IMR-90 (cell line): ENCODE results near the gene FCHO1. TPM values are rescaled to one million over a fixed set of nuclear protein-coding genes. Genes with fewer than 3 reads are reported as not detected.

Experiments
- ATAC-seq: fragments of 200-7000 bp; cut with Tn5 transposase; 2 replicates; pipeline ENCODE4 v1.9.1; 2020; ENCODE audit warnings: low read depth, mild to moderate bottlenecking, moderate library complexity
- BruUV-seq: library from RNA; stranded (reverse); fragments of 400-500 nt; replicated peaks from 2 replicates; lab custom pipeline; 2021; lab: Mats Ljungman, UMichigan
- CTCF ChIA-PET: fragments of 300-600 bp; formaldehyde crosslinking; extraction: SDS; loops from one replicate; lab custom pipeline; 2021; ENCODE audit warnings: antibody characterized with exemption; lab: Yijun Ruan, JAX
- POLR2A ChIA-PET: fragments of 300-600 bp; sonication (Branson Sonifier 250); formaldehyde crosslinking; loops from one replicate; lab custom pipeline; 2022; ENCODE audit warnings: antibody characterized with exemption; ENCODE audit not compliant: unreplicated experiment; lab: Charles Lee
- DNase-seq: peaks from one replicate; pipeline ENCODE4 v3.0.0; 2013
- H2AFZ ChIP-seq: replicated peaks from 2 replicates; pipeline ENCODE3; 2013; ENCODE audit warnings: low read length, mild to moderate bottlenecking; ENCODE audit not compliant: poor library complexity
- H2AK5ac ChIP-seq: 2 replicates; pipeline ENCODE4 v1.6.1; 2013; ENCODE audit warnings: low read depth, low read length, inconsistent platforms
- H2AK9ac ChIP-seq: replicated peaks from 2 replicates; pipeline ENCODE3; 2013; ENCODE audit warnings: mild to moderate bottlenecking, low read depth, low read length, moderate library complexity; ENCODE audit not compliant: poor library complexity
- H2BK120ac ChIP-seq: 2 replicates; pipeline ENCODE4 v1.6.1; 2013; ENCODE audit warnings: low read depth, low read length, inconsistent platforms
- H2BK15ac ChIP-seq: 3 replicates; pipeline ENCODE4 v1.6.1; 2013; ENCODE audit warnings: low read depth, low read length, inconsistent platforms
- H2BK20ac ChIP-seq: 2 replicates; pipeline ENCODE4 v1.6.1; 2013; ENCODE audit warnings: low read depth, mild to moderate bottlenecking, inconsistent platforms, low read length, moderate library complexity
- H2BK5ac ChIP-seq: 2 replicates; pipeline ENCODE4 v1.6.1; 2013; ENCODE audit warnings: mild to moderate bottlenecking, low read depth, low read length, inconsistent platforms; ENCODE audit not compliant: poor library complexity, severe bottlenecking
- H3K14ac ChIP-seq: replicated peaks from 2 replicates; pipeline ENCODE4 v1.6.1; 2013; ENCODE audit warnings: low read depth, low read length, inconsistent platforms
- H3K18ac ChIP-seq: 2 replicates; pipeline ENCODE4 v1.6.1; 2013; ENCODE audit warnings: low read depth, low read length, control low read depth
- H3K23ac ChIP-seq: 2 replicates; pipeline ENCODE4 v1.6.1; 2013; ENCODE audit warnings: low read depth, low read length, inconsistent platforms
- H3K27ac ChIP-seq: 2 replicates; pipeline ENCODE4 v1.5.1; 2013; ENCODE audit warnings: mild to moderate bottlenecking, control low read depth, low read length; ENCODE audit not compliant: insufficient read depth
- H3K27me3 ChIP-seq: 2 replicates; pipeline ENCODE4 v1.6.1; 2013; ENCODE audit warnings: low read length; ENCODE audit not compliant: control insufficient read depth, insufficient read depth
- H3K36me3 ChIP-seq: 2 replicates; pipeline ENCODE4 v1.6.1; 2013; ENCODE audit warnings: low read length, mixed read lengths; ENCODE audit not compliant: control insufficient read depth, insufficient read depth
- H3K4ac ChIP-seq: 2 replicates; pipeline ENCODE4 v1.6.1; 2013; ENCODE audit warnings: low read depth, low read length, inconsistent platforms
- H3K4me1 ChIP-seq: 2 replicates; pipeline ENCODE4 v1.6.1; 2013; ENCODE audit warnings: low read length, mixed read lengths; ENCODE audit not compliant: control insufficient read depth, insufficient read depth
- H3K4me2 ChIP-seq: 2 replicates; pipeline ENCODE4 v1.6.1; 2013; ENCODE audit warnings: low read depth, mild to moderate bottlenecking, control low read depth, low read length, moderate library complexity
- H3K4me3 ChIP-seq: 2 replicates; pipeline ENCODE4 v1.5.1; 2013; ENCODE audit warnings: low read depth, mild to moderate bottlenecking, control low read depth, low read length, moderate library complexity; ENCODE audit not compliant: insufficient read depth
- H3K56ac ChIP-seq: 2 replicates; pipeline ENCODE4 v1.6.1; 2013; ENCODE audit warnings: low read length, inconsistent platforms; ENCODE audit not compliant: insufficient read depth; ENCODE audit errors: extremely low read depth
- H3K79me1 ChIP-seq, 2 experiments: 2 replicates each; pipeline ENCODE4 v1.6.1; 2013; ENCODE audit warnings: low read length in 2 of 2, inconsistent platforms in 1 of 2, low read depth in 1 of 2
- H3K9ac ChIP-seq: 2 replicates; pipeline ENCODE4 v1.6.1; 2013; ENCODE audit warnings: low read depth, low read length, control low read depth
- H3K9me1 ChIP-seq: 2 replicates; pipeline ENCODE4 v1.6.1; 2013; ENCODE audit warnings: low read length, inconsistent platforms; ENCODE audit not compliant: insufficient read depth
- H3K9me3 ChIP-seq: 2 replicates; pipeline ENCODE4 v1.6.1; 2013; ENCODE audit warnings: low read length; ENCODE audit not compliant: control insufficient read depth, insufficient read depth
- H4K20me1 ChIP-seq: 2 replicates; pipeline ENCODE4 v1.6.1; 2013; ENCODE audit warnings: low read length, inconsistent platforms; ENCODE audit not compliant: insufficient read depth
- H4K5ac ChIP-seq: 2 replicates; pipeline ENCODE4 v1.6.1; 2013; ENCODE audit warnings: mild to moderate bottlenecking, low read depth, low read length, control low read depth
- H4K8ac ChIP-seq, 2 experiments: 2 replicates each; pipeline ENCODE4 v1.6.1; 2013; ENCODE audit warnings: low read depth in 2 of 2, low read length in 2 of 2, control low read depth in 1 of 2, inconsistent platforms in 1 of 2
- H4K91ac ChIP-seq: 2 replicates; pipeline ENCODE4 v1.6.1; 2013; ENCODE audit warnings: low read depth, low read length, inconsistent platforms; ENCODE audit not compliant: insufficient read depth
- CEBPB ChIP-seq: IDR thresholded peaks from 2 replicates; pipeline ENCODE4 v1.6.1; 2012; ENCODE audit warnings: low read depth, low read length, improper control_type of control experiment
- CHD1 ChIP-seq: IDR thresholded peaks from 2 replicates; pipeline ENCODE4 v1.6.1; 2012; ENCODE audit warnings: low read depth, low read length, improper control_type of control experiment
- FOS ChIP-seq: fragments of 150-350 bp; IDR thresholded peaks from 2 replicates; pipeline ENCODE4 v1.6.1; 2016; ENCODE audit warnings: low read depth, low read length
- MAZ ChIP-seq: IDR thresholded peaks from 2 replicates; pipeline ENCODE4 v1.6.1; 2012; ENCODE audit warnings: low read depth, mild to moderate bottlenecking, low read length, improper control_type of control experiment, moderate library complexity, borderline replicate concordance
- MXI1 ChIP-seq: IDR thresholded peaks from 2 replicates; pipeline ENCODE4 v1.6.1; 2012; ENCODE audit warnings: low read depth, mild to moderate bottlenecking, low read length, moderate library complexity, borderline replicate concordance
- POLR2A ChIP-seq: IDR thresholded peaks from 2 replicates; pipeline ENCODE4 v1.6.1; 2012; ENCODE audit warnings: mild to moderate bottlenecking, low read depth, low read length
- RAD21 ChIP-seq: IDR thresholded peaks from 2 replicates; pipeline ENCODE4 v1.6.1; 2012; ENCODE audit warnings: low read length, improper control_type of control experiment
- WGBS, 2 experiments: methylation state at CpG; one replicate each; pipeline versions ENCODE4 v1.1.5 to v1.1.7; 2013; ENCODE audit warnings: missing lambda C conversion rate in 2 of 2; ENCODE audit not compliant: insufficient read length in 1 of 2; ENCODE audit errors: extremely low coverage in 2 of 2; 5-methylcytosine and 5-hydroxymethylcytosine counted together
- dilution Hi-C: fragments of 300-500 bp; cut with HindIII; formaldehyde crosslinking; loops from one replicate; pipeline ENCODE4 v1.14.3; 2018; ENCODE audit warnings: low sequenced_read_pairs; ENCODE audit not compliant: unreplicated experiment
- in situ Hi-C: fragments of 300-500 bp; cut with MboI; formaldehyde crosslinking; loops from 3 replicates; pipeline ENCODE4 v1.14.3; 2019; ENCODE audit warnings: low sequenced_read_pairs, inconsistent platforms, mixed read lengths
- intact Hi-C: fragments of 100-400 bp; cut with micrococcal nuclease; formaldehyde crosslinking; loops from 2 replicates; pipeline ENCODE4 v1.10.0; 2022
- polyA plus RNA-seq, 3 experiments: library from polyadenylated mRNA; depleted of rRNA; stranded (reverse); fragments of >200 nt; gene quantifications; 2 replicates each; pipeline ENCODE4 v1.2.3, GENCODE V29; 2012; ENCODE audit warnings: low replicate concordance in 1 of 3
- total RNA-seq: library from RNA; depleted of rRNA; stranded (reverse); fragments of >200 nt; gene quantifications from 2 replicates; pipeline ENCODE4 v1.2.3, GENCODE V29; 2012
- TF ChIP-seq, protein P1 (sequence below): fragments of 150-350 bp; IDR thresholded peaks from 2 replicates; pipeline ENCODE4 v1.6.1; 2016; ENCODE audit warnings: low read depth, mild to moderate bottlenecking, low read length, moderate library complexity, borderline replicate concordance
- TF ChIP-seq, protein P2 (sequence below): fragments of 150-350 bp; IDR thresholded peaks from 2 replicates; pipeline ENCODE4 v1.6.1; 2017; ENCODE audit warnings: mild to moderate bottlenecking, antibody characterized with exemption, low read length, low read depth
- TF ChIP-seq, protein P3 (sequence below): conservative IDR thresholded peaks from 2 replicates; pipeline ENCODE4 v1.5.1; 2012; ENCODE audit warnings: mild to moderate bottlenecking, low read depth, low read length, improper control_type of control experiment

FCHO1 gene
- total and polyA plus RNA-seq, 2 of the 4 experiments (the other 2 are of a cell fraction) = 0.18 to 1.0 TPM

DNA sequence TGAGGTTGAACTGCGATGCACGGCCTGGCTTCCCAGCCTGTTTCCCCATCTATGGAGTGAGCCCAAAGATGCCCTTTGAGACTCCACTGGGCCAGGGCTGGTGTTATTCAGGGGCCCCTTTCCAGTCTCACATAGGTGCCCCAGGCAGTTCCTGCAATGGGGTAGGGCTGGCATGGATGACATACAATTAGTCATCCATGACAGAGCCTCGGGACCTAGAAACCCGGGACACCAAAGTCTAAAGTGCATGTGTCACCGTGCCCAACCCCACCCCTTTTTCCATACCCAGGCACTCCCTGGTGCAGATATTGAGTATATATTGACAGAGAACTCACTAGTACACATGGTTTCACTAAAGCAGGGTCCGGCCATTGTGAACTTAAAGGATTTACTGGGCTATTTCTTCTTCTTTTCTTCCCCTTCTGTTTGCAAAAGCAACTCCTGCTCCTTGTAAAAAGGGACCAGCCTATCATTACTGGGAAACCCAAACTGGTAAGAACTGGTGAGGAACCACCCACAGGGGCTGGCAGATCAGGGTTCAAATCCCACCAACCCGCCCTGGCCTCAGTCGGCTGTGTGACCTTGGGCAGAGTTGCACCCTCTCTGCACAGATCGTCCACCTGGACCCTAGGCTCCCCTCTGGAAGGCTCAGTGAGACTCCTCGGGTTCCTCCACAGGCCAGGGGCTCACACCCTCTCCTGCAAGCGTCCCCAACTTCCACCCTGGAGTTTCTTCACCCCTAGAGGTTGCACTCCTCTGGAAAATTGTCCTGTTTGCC lies 46.3 kb downstream of the FCHO1 start:
- Histone ChIP-seq H3K9ac (no peak overlapping the region), H2BK5ac (no peak overlapping the region), H3K18ac (no peak overlapping the region), H2BK15ac (no peak overlapping the region), H2AK9ac (no peak overlapping the region), H3K9me1 (no peaks in the 10 kb centered on the region), H3K27me3 (peaks cover 68% of the 10 kb centered on the region), H3K4me3 (no peak overlapping the region), H4K91ac (no peak overlapping the region), H2AK5ac (no peak overlapping the region), H3K36me3 (no peaks in the 10 kb centered on the region), H3K79me1 (no peaks in the 10 kb centered on the region), H3K4me2 (no peak overlapping the region), H3K4me1 (no peaks in the 10 kb centered on the region), H3K27ac (no peak overlapping the region), H4K5ac (no peak overlapping the region), H4K20me1 (no peaks in the 10 kb centered on the region), H3K23ac (no peak overlapping the region), H2AFZ (no peak overlapping the region), H4K8ac (no peak overlapping the region), H3K9me3 (peaks cover 5% of the 10 kb centered on the region; the same call in 1 of the 2 replicates), H2BK20ac (no peak overlapping the region), H3K4ac (no peak overlapping the region), H3K14ac (no peak overlapping the region), H2BK120ac (no peak overlapping the region), H3K56ac (no peak overlapping the region)
- dilution Hi-C loops (no loop called here), intact Hi-C loops (no loop called here), in situ Hi-C loops (no loop called here)
- BruUV-seq = no TSS peak
- CTCF ChIA-PET = interaction anchor here (0.6 kb wide), 1 partner anchor 14 kb away, joined by 3 read pairs; no protein-coding TSS in a partner anchor
- no peak for TF ChIP-seq CHD1
- TF ChIP-seq, protein P1, sequence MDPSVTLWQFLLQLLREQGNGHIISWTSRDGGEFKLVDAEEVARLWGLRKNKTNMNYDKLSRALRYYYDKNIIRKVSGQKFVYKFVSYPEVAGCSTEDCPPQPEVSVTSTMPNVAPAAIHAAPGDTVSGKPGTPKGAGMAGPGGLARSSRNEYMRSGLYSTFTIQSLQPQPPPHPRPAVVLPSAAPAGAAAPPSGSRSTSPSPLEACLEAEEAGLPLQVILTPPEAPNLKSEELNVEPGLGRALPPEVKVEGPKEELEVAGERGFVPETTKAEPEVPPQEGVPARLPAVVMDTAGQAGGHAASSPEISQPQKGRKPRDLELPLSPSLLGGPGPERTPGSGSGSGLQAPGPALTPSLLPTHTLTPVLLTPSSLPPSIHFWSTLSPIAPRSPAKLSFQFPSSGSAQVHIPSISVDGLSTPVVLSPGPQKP = no peak
- TF ChIP-seq RAD21 = no peak
- TF ChIP-seq POLR2A = no peak
- TF ChIP-seq, protein P2, sequence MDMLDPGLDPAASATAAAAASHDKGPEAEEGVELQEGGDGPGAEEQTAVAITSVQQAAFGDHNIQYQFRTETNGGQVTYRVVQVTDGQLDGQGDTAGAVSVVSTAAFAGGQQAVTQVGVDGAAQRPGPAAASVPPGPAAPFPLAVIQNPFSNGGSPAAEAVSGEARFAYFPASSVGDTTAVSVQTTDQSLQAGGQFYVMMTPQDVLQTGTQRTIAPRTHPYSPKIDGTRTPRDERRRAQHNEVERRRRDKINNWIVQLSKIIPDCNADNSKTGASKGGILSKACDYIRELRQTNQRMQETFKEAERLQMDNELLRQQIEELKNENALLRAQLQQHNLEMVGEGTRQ = no peak
- TF ChIP-seq FOS = no peak
- TF ChIP-seq MXI1 = no peak
- TF ChIP-seq CEBPB = no peak
- TF ChIP-seq, protein P3, sequence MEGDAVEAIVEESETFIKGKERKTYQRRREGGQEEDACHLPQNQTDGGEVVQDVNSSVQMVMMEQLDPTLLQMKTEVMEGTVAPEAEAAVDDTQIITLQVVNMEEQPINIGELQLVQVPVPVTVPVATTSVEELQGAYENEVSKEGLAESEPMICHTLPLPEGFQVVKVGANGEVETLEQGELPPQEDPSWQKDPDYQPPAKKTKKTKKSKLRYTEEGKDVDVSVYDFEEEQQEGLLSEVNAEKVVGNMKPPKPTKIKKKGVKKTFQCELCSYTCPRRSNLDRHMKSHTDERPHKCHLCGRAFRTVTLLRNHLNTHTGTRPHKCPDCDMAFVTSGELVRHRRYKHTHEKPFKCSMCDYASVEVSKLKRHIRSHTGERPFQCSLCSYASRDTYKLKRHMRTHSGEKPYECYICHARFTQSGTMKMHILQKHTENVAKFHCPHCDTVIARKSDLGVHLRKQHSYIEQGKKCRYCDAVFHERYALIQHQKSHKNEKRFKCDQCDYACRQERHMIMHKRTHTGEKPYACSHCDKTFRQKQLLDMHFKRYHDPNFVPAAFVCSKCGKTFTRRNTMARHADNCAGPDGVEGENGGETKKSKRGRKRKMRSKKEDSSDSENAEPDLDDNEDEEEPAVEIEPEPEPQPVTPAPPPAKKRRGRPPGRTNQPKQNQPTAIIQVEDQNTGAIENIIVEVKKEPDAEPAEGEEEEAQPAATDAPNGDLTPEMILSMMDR = no peak
- TF ChIP-seq MAZ = no peak
- WGBS, 2 experiments = 13% methylated on average over 3 of the region's 11 CpGs; no CpG with 5 or more reads in 1 of the 2 experiments
- ATAC-seq = no peak
- POLR2A ChIA-PET = no interaction called here
- no peak for DNase-seq
